Common myeloid progenitor, CD34-positive (primary cell): ENCODE data around the gene LCOR.

ENCODE experiments used
- CTCF ChIA-PET: fragments of 350-600 bp; sonication (Branson Sonifier 250); formaldehyde crosslinking; loops from one replicate; lab custom pipeline; 2021; ENCODE audit warnings: antibody characterized with exemption; lab: Charles Lee
- POLR2A ChIA-PET: fragments of 350-600 bp; sonication (Branson Sonifier 250); formaldehyde crosslinking; loops from one replicate; lab custom pipeline; 2021; ENCODE audit warnings: antibody characterized with exemption; lab: Charles Lee
- DNase-seq, 3 donors: peaks; one replicate each; pipeline versions ENCODE4 v3.0.0 to v3.0.0-alpha.2; 2013
- H3K27ac ChIP-seq, 2 experiments: 1 replicate in 1 of 2; 2 replicates in 1 of 2; pipeline ENCODE4 v1.7.0; 2013; ENCODE audit warnings: inconsistent platforms in 2 of 2, low read length in 2 of 2, mild to moderate bottlenecking in 2 of 2, low read depth in 1 of 2, moderate library complexity in 1 of 2; ENCODE audit not compliant: severe bottlenecking in 2 of 2, insufficient read depth in 1 of 2, poor library complexity in 1 of 2
- H3K27me3 ChIP-seq, 5 experiments: replicated peaks in 2 of 5; 1 replicate in 3 of 5; 2 replicates in 2 of 5; pipeline versions ENCODE4 v1.6.1 to v1.7.0; 2013; ENCODE audit warnings: low read length in 4 of 5, mild to moderate bottlenecking in 2 of 5, moderate library complexity in 2 of 5, inconsistent platforms in 1 of 5; ENCODE audit not compliant: insufficient read depth in 5 of 5, control insufficient read depth in 4 of 5
- H3K36me3 ChIP-seq, 4 experiments: 1 replicate in 2 of 4; 2 replicates in 2 of 4; pipeline versions ENCODE4 v1.6.1 to v1.7.0; 2013; ENCODE audit warnings: low read length in 3 of 4, control low read depth in 1 of 4, mild to moderate bottlenecking in 1 of 4; ENCODE audit not compliant: control insufficient read depth in 4 of 4, insufficient read depth in 4 of 4
- H3K4me1 ChIP-seq, 4 experiments: 1 replicate in 3 of 4; 2 replicates in 1 of 4; pipeline versions ENCODE4 v1.6.1 to v1.7.1; 2013; ENCODE audit warnings: low read length in 3 of 4, mild to moderate bottlenecking in 3 of 4, control low read depth in 1 of 4, inconsistent platforms in 1 of 4, moderate library complexity in 1 of 4; ENCODE audit not compliant: control insufficient read depth in 4 of 4, insufficient read depth in 4 of 4; ENCODE audit errors: control extremely low read depth in 1 of 4
- H3K4me3 ChIP-seq, 7 experiments: 1 replicate in 4 of 7; 2 replicates in 3 of 7; pipeline versions ENCODE4 v1.5.1 to v1.7.0; 2013; ENCODE audit warnings: mild to moderate bottlenecking in 7 of 7, low read length in 6 of 7, moderate library complexity in 6 of 7, inconsistent platforms in 2 of 7, low read depth in 2 of 7, control low read depth in 1 of 7; ENCODE audit not compliant: insufficient read depth in 4 of 7, control insufficient read depth in 1 of 7; ENCODE audit errors: extremely low read depth in 1 of 7
- H3K9me3 ChIP-seq, 5 experiments: 1 replicate in 4 of 5; 2 replicates in 1 of 5; pipeline versions ENCODE4 v1.6.1 to v1.7.1; 2013; ENCODE audit warnings: low read length in 4 of 5, mild to moderate bottlenecking in 2 of 5, inconsistent platforms in 1 of 5, low read depth in 1 of 5, moderate library complexity in 1 of 5; ENCODE audit not compliant: control insufficient read depth in 4 of 5, insufficient read depth in 2 of 5; ENCODE audit errors: control extremely low read depth in 1 of 5
- WGBS: methylation state at CpG from one replicate; pipeline ENCODE4 v1.1.5; 2013; ENCODE audit not compliant: insufficient coverage; 5-methylcytosine and 5-hydroxymethylcytosine counted together

Gene LCOR

DNA sequence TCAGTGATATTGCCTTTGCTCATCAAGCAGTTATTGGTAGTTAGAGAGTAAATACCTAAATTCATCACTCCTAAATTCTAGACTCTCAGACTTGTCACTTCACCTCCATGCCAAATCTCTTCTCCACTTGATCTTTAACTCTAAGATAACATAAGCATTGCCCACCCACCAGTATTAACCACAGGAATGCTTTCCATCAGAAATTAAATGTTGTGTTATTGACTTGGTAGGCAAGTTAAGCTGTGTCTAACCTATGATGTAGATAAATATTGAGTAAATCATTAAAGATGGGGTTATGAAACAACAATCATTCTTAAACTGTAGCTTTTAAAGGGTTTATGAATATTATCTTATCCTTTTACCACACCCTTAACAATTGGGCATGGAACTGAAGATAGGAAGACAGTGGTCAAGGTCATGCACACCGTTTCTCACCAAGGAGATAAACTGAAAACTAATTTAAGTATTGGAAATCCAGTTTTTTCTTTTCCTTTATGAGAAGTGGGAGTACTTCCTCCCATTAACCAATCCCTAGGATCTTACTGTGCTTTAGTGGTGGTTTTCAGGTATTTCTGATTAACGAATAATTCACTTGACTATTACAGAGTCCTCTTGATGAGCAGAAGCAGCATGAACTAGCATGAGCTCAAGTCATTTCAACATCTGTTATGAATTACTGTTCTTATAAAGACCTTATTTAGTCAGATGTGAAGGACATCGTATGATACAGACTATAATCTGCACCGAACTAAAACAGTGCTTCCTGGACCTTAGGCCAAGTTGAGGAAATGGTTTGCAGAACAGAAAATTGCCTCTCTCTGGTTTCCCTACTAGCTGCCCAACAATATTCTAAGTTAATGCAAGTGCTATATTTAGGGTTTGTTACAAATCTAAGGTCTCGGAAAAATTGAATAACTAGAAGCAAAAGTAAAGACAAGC lies 142.0 kb downstream of the LCOR start:
- Histone ChIP-seq H3K27me3 (no peaks in the 10 kb centered on the region), H3K27ac (no peak overlapping the region), H3K4me1 (no peaks in the 10 kb centered on the region), H3K9me3 (no peaks in the 10 kb centered on the region), H3K4me3 (no peak overlapping the region), H3K36me3 (peaks cover 0 to 2% (median 0%) of the 10 kb centered on the region in 4 experiments)
- no CpG with 5 or more reads among the region's 5 CpGs for WGBS
- no peak for DNase-seq
- POLR2A ChIA-PET = no interaction called here
- CTCF ChIA-PET = interaction anchor here (0.9 to 3.6 kb wide), 3 partner anchors 9 to 16 kb away, joined by 3 to 21 read pairs (median 8); no protein-coding TSS in a partner anchor

- no peaks in the 10 kb centered on the region for H3K4me1 ChIP-seq
- POLR2A ChIA-PET = no interaction called here
- CTCF ChIA-PET = interaction anchor here (2.2 to 3.6 kb wide), 2 partner anchors 8 to 11 kb away, joined by 8 to 21 read pairs; no protein-coding TSS in a partner anchor
- H3K4me3 ChIP-seq = no peak overlapping the region
- no peak overlapping the region for H3K27ac ChIP-seq
- peaks cover 0 to 2% (median under 1%) of the 10 kb centered on the region in 4 experiments for H3K36me3 ChIP-seq
- no peaks in the 10 kb centered on the region for H3K27me3 ChIP-seq
- no peak for DNase-seq
- no peaks in the 10 kb centered on the region for H3K9me3 ChIP-seq
- 100% methylated on average over 1 of the region's 2 CpGs for WGBS
These were observed 143.0 kb downstream of the LCOR start for GRCh38 chr10:96975136-96975535.

- ChIA-PET POLR2A (interaction anchor here (0.6 kb wide), 1 partner anchor 18 kb away, joined by 4 read pairs; no protein-coding TSS in a partner anchor), CTCF (interaction anchor here (0.5 to 1.1 kb wide), 4 partner anchors 16 to 220 kb away, joined by 3 read pairs; no protein-coding TSS in a partner anchor)
- no peak overlapping the region for H3K4me3 ChIP-seq
- no CpG with 5 or more reads among the region's 3 CpGs for WGBS
- peaks cover 5 to 23% (median 15%) of the 10 kb centered on the region in 4 experiments for H3K36me3 ChIP-seq
- no peaks in the 10 kb centered on the region for H3K9me3 ChIP-seq
- no peaks in the 10 kb centered on the region for H3K27me3 ChIP-seq
- DNase-seq = no peak
- peaks cover 0 to 15% (median 7%) of the 10 kb centered on the region in 4 experiments for H3K4me1 ChIP-seq
- H3K27ac ChIP-seq = no peak overlapping the region
These were observed 146.6 kb downstream of the LCOR start for GRCh38 chr10:96978621-96979154.

DNA sequence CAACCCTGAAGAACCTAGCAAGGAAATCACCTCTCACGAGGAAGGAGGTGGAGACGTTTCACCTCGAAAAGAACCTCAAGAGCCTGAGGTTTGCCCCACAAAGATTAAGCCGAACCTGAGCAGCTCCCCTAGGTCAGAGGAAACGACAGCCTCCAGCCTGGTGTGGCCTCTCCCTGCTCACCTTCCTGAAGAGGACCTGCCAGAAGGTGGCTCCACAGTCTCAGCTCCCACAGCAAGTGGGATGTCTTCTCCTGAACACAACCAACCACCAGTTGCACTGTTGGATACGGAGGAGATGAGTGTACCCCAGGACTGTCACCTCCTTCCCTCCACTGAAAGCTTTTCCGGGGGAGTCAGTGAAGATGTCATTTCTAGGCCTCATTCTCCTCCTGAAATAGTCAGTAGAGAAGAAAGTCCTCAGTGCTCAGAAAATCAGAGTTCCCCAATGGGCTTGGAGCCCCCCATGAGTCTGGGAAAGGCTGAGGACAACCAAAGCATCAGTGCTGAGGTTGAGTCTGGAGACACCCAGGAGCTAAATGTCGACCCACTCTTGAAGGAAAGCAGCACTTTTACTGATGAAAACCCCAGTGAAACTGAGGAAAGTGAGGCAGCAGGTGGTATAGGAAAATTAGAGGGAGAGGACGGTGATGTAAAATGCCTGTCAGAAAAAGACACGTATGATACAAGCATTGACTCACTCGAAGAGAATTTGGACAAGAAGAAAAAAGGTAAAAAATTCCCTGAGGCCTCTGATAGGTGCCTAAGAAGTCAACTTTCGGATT lies 150.2 kb downstream of the LCOR start:
- no peak overlapping the region for H3K27ac ChIP-seq
- H3K27me3 ChIP-seq = no peaks in the 10 kb centered on the region
- peaks cover 5 to 23% (median 14%) of the 10 kb centered on the region in 4 experiments for H3K36me3 ChIP-seq
- WGBS = 97% methylated on average over 9 of the region's 12 CpGs
- no peak for DNase-seq
- POLR2A ChIA-PET = no interaction called here
- CTCF ChIA-PET = interaction anchor here (1.2 to 6.9 kb wide), 9 partner anchors 8 to 71 kb away, joined by 3 to 67 read pairs (median 5); no protein-coding TSS in a partner anchor
- no peak overlapping the region for H3K4me3 ChIP-seq
- H3K9me3 ChIP-seq = no peaks in the 10 kb centered on the region
- H3K4me1 ChIP-seq = peaks cover 16 to 49% (median 36%) of the 10 kb centered on the region in 4 experiments

- H3K4me3 ChIP-seq = peak overlapping the region in 6 of 7 experiments; percentile 39 to 73 (median 54)
- H3K36me3 ChIP-seq = peaks cover 5 to 23% (median 16%) of the 10 kb centered on the region in 4 experiments
- H3K4me1 ChIP-seq = peaks cover 16 to 49% (median 36%) of the 10 kb centered on the region in 4 experiments
- peak; percentile 86 to 100 (median 98) for DNase-seq
- H3K9me3 ChIP-seq = no peaks in the 10 kb centered on the region
- no peaks in the 10 kb centered on the region for H3K27me3 ChIP-seq
- ChIA-PET CTCF (interaction anchor here (0.8 to 6.9 kb wide), 15 partner anchors 10 to 345 kb away, joined by 3 to 67 read pairs (median 3); no protein-coding TSS in a partner anchor), POLR2A (interaction anchor here (0.6 to 1.1 kb wide), 4 partner anchors 16 to 87 kb away, joined by 3 read pairs; no protein-coding TSS in a partner anchor)
- 1% methylated on average over 12 of the region's 14 CpGs for WGBS
- H3K27ac ChIP-seq = peak overlapping the region; percentile 52 to 84
These were observed 152.5 kb downstream of the LCOR start for GRCh38 chr10:96984541-96985131.

- DNase-seq = peak in 2 of 3 donors; percentile 41 to 54
- POLR2A ChIA-PET = interaction anchor here (0.6 kb wide), 1 partner anchor 187 kb away, joined by 3 read pairs; no protein-coding TSS in a partner anchor
- Histone ChIP-seq H3K27me3 (no peaks in the 10 kb centered on the region), H3K9me3 (no peaks in the 10 kb centered on the region), H3K36me3 (peaks cover 2 to 15% (median 9%) of the 10 kb centered on the region in 4 experiments), H3K4me3 (no peak overlapping the region), H3K27ac (no peak overlapping the region), H3K4me1 (peaks cover 16 to 49% (median 36%) of the 10 kb centered on the region in 4 experiments)
- 86% methylated on average over 5 of the region's 6 CpGs for WGBS
- CTCF ChIA-PET = interaction anchor here (0.8 to 6.9 kb wide), 9 partner anchors 9 to 346 kb away, joined by 3 to 67 read pairs (median 5); no protein-coding TSS in a partner anchor
These were observed 154.2 kb downstream of the LCOR start for GRCh38 chr10:96986200-96986856.
